HEK293 (cell line): ENCODE measurements around the gene LTBP1.
A peak's percentile ranks its signal among the peaks of the same experiment; 100 is the strongest.

Source experiments
- CTCF ChIA-PET: fragments of 350-600 bp; formaldehyde crosslinking; extraction: SDS; loops from one replicate; lab custom pipeline; 2021; ENCODE audit warnings: antibody characterized with exemption; lab: Yijun Ruan, JAX
- POLR2A ChIA-PET: fragments of 300-600 bp; formaldehyde crosslinking; extraction: SDS; loops from one replicate; lab custom pipeline; 2020; ENCODE audit warnings: antibody characterized with exemption, inconsistent platforms; lab: Yijun Ruan, JAX
- H3K27ac ChIP-seq: fragments of 200-500 bp; sonication (Bioruptor generic); 2 replicates; pipeline ENCODE4 v1.5.1; 2014; ENCODE audit warnings: low read depth, low read length, control low read depth, inconsistent platforms; ENCODE audit errors: extremely low read depth
- H3K36me3 ChIP-seq, 2 experiments: fragments of 200-500 bp in 1 of 2; sonication (Bioruptor generic) in 1 of 2; 1 replicate in 1 of 2; 2 replicates in 1 of 2; pipeline ENCODE4 v1.5.1; 2014 to 2017; ENCODE audit warnings: inconsistent platforms in 2 of 2, low read length in 2 of 2; ENCODE audit not compliant: control insufficient read depth in 2 of 2, insufficient read depth in 1 of 2
- H3K4me1 ChIP-seq: fragments of 200-500 bp; sonication (Bioruptor generic); 2 replicates; pipeline ENCODE4 v1.5.1; 2014; ENCODE audit warnings: mild to moderate bottlenecking, low read length, inconsistent platforms; ENCODE audit not compliant: control insufficient read depth, insufficient read depth
- H3K4me3 ChIP-seq: 2 replicates; pipeline ENCODE4 v1.5.1; 2011; ENCODE audit warnings: low read depth, mild to moderate bottlenecking, control low read depth, low read length, moderate library complexity
- H3K9me3 ChIP-seq: fragments of 200-500 bp; sonication (Bioruptor generic); 2 replicates; pipeline ENCODE4 v1.5.1; 2014; ENCODE audit warnings: low read depth, low read length, inconsistent platforms; ENCODE audit not compliant: control insufficient read depth, insufficient read depth
- GFI1B ChIP-seq: fragments of 450-650 bp; formaldehyde crosslinking; IDR thresholded peaks from 2 replicates; pipeline ENCODE4 v1.5.1; 2016; ENCODE audit warnings: missing biosample characterization, missing genetic modification characterization
- HOXC10 ChIP-seq: sonication (generic); formaldehyde crosslinking; IDR thresholded peaks from 2 replicates; pipeline ENCODE4 v1.8.1; 2023; ENCODE audit warnings: mild to moderate bottlenecking, missing genetic modification reagents
- SP3 ChIP-seq: fragments of 450-650 bp; formaldehyde crosslinking; IDR thresholded peaks from 2 replicates; pipeline ENCODE4 v1.5.1; 2016; ENCODE audit warnings: missing biosample characterization, missing genetic modification characterization
- ZNF10 ChIP-seq: fragments of 450-650 bp; formaldehyde crosslinking; IDR thresholded peaks from 2 replicates; pipeline ENCODE4 v1.5.1; 2017; ENCODE audit warnings: missing biosample characterization, missing genetic modification characterization
- ZNF211 ChIP-seq: fragments of 450-650 bp; formaldehyde crosslinking; IDR thresholded peaks from 2 replicates; pipeline ENCODE4 v1.5.1; 2016; ENCODE audit warnings: low read depth, missing biosample characterization, missing genetic modification characterization
- ZNF26 ChIP-seq: fragments of 450-650 bp; formaldehyde crosslinking; IDR thresholded peaks from 2 replicates; pipeline ENCODE4 v1.5.1; 2016; ENCODE audit warnings: missing biosample characterization, missing genetic modification characterization
- ZNF266 ChIP-seq: fragments of 450-650 bp; formaldehyde crosslinking; IDR thresholded peaks from 2 replicates; pipeline ENCODE4 v1.5.1; 2016; ENCODE audit warnings: missing biosample characterization, missing genetic modification characterization, low read depth
- ZNF341 ChIP-seq: fragments of 450-650 bp; formaldehyde crosslinking; IDR thresholded peaks from 2 replicates; pipeline ENCODE4; 2016; ENCODE audit warnings: low read depth, missing biosample characterization, missing genetic modification characterization
- ZNF354C ChIP-seq: fragments of 450-650 bp; formaldehyde crosslinking; IDR thresholded peaks from 2 replicates; pipeline ENCODE4 v1.5.1; 2016; ENCODE audit warnings: missing biosample characterization, missing genetic modification characterization, low read depth, borderline replicate concordance
- ZNF366 ChIP-seq: fragments of 450-650 bp; formaldehyde crosslinking; conservative IDR thresholded peaks from 2 replicates; pipeline ENCODE4 v1.5.1; 2016; ENCODE audit warnings: missing biosample characterization, missing genetic modification characterization
- ZNF521 ChIP-seq: fragments of 450-650 bp; formaldehyde crosslinking; IDR thresholded peaks from 2 replicates; pipeline ENCODE4 v1.5.1; 2017; ENCODE audit warnings: missing biosample characterization, mild to moderate bottlenecking, missing genetic modification characterization
- ZNF548 ChIP-seq: fragments of 450-650 bp; formaldehyde crosslinking; IDR thresholded peaks from 2 replicates; pipeline ENCODE4 v1.5.1; 2016; ENCODE audit warnings: missing biosample characterization, missing genetic modification characterization
- ZNF560 ChIP-seq: fragments of 450-650 bp; formaldehyde crosslinking; IDR thresholded peaks from 2 replicates; pipeline ENCODE4 v1.5.1; 2017; ENCODE audit warnings: missing biosample characterization, missing genetic modification characterization, borderline replicate concordance
- ZNF623 ChIP-seq: fragments of 450-650 bp; formaldehyde crosslinking; IDR thresholded peaks from 2 replicates; pipeline ENCODE4 v1.5.1; 2016; ENCODE audit warnings: missing biosample characterization, missing genetic modification characterization
- ZNF654 ChIP-seq: fragments of 450-650 bp; formaldehyde crosslinking; IDR thresholded peaks from 2 replicates; pipeline ENCODE4 v1.5.1; 2016; ENCODE audit warnings: low read depth, missing biosample characterization, missing genetic modification characterization
- ZNF670 ChIP-seq: fragments of 450-650 bp; formaldehyde crosslinking; IDR thresholded peaks from 2 replicates; pipeline ENCODE4 v1.5.1; 2016; ENCODE audit warnings: missing biosample characterization, missing genetic modification characterization, low read depth
- ZNF704 ChIP-seq: fragments of 450-650 bp; formaldehyde crosslinking; IDR thresholded peaks from 2 replicates; pipeline ENCODE4 v1.5.1; 2016; ENCODE audit warnings: missing biosample characterization, missing genetic modification characterization
- TF ChIP-seq, protein P1 (sequence below): fragments of 450-650 bp; formaldehyde crosslinking; IDR thresholded peaks from 2 replicates; pipeline ENCODE4 v1.5.1; 2016; ENCODE audit warnings: missing biosample characterization, missing genetic modification characterization

Gene LTBP1

DNA sequence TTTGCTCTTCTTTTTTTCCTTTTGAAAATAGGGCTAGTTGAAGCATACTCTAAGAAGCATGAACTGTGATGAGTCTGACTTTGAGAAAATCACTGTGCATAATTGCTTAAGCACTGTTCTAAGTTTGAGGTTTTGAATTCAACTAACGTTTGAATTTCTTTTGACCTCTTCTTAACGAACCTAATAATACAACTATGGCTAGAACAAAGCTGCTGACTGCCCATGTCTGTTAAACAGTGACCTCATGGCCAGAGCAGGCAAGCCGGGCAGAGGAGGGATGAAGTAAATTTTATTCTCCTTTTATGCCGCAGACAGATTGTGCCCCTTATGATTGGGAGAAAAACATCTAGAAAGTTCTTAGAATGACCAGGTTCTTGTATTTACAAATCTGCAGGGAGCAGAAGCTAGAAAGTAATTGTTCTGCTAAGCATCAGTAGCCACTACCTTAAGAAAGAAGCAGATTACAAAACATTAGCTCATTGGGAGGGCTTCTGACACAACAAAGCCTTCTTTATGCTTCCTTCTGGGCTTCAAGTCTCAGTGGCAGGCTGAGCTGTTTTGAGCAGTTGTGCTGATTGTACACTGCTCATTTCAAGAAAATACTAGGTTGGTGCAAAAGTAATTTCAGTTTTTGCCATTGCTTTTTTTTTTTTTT is 431.9 kb downstream of the LTBP1 start:
- CTCF ChIA-PET: interaction anchor here (0.7 kb wide), 1 partner anchor 21 kb away, joined by 3 read pairs; no protein-coding TSS in a partner anchor
- TF ChIP-seq HOXC10 (CRISPR knock-in tag): no peak
- no peak for TF ChIP-seq ZNF366 (tag by site-specific recombination)
- TF ChIP-seq ZNF26: no peak
- no peak for TF ChIP-seq ZNF10 (tag by site-specific recombination)
- TF ChIP-seq ZNF560 (tag by site-specific recombination): no peak
- TF ChIP-seq ZNF266 (tag by site-specific recombination): no peak
- no peak for TF ChIP-seq ZNF623 (tag by site-specific recombination)
- TF ChIP-seq ZNF341 (tag by site-specific recombination): no peak
- no peak for TF ChIP-seq ZNF704
- TF ChIP-seq ZNF670 (tag by site-specific recombination): no peak
- TF ChIP-seq ZNF211 (tag by site-specific recombination): no peak
- TF ChIP-seq ZNF548 (tag by site-specific recombination): no peak
- no peak for TF ChIP-seq SP3
- TF ChIP-seq, all 188 proteins: peak for 0
- Histone ChIP-seq H3K9me3 (no peaks in the 10 kb centered on the region), H3K36me3 (no peaks in the 10 kb centered on the region; a peak in 1 of 3 replicates), H3K4me1 (no peaks in the 10 kb centered on the region), H3K4me3 (no peak overlapping the region), H3K27ac (no peak overlapping the region)
- POLR2A ChIA-PET: interaction anchor here (0.7 kb wide), 4 partner anchors 31 to 1522 kb away, joined by 3 to 7 read pairs (median 4); no protein-coding TSS in a partner anchor

DNA sequence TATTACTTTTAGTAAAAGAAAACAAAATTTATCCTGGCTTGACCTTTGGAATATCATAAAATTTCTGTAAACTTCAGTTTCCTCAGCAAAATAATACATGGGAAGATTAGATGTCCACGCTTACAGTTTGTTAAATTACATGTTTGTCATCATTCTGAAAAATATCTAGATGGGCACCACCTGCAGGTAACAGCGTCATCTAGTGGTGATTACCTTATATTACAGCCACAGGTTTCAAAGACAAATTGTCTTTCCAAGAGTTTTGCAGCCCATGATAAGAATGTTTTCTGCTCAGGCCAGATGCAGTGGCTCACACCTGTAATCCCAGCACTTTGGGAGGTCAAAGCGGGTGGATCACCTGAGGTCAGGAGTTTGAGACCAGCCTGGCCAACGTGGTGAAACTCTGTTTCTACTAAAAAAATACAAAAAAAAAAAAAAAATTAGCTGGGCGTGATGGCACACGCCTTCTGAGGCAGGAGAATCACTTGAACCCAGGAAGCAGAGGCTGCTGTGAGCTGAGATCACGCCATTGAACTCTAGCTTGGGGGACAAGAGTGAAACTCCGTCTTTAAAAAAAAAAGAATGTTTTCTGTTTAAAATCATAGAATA is 433.4 kb downstream of the LTBP1 start:
- no peaks in the 10 kb centered on the region for H3K9me3 ChIP-seq
- no peak overlapping the region for H3K4me3 ChIP-seq
- no peaks in the 10 kb centered on the region for H3K4me1 ChIP-seq
- H3K27ac ChIP-seq: no peak overlapping the region
- POLR2A ChIA-PET: no interaction called here
- TF ChIP-seq GFI1B (tag by site-specific recombination): no peak
- peak; percentile 26 for TF ChIP-seq ZNF654
- no peak for TF ChIP-seq ZNF354C (tag by site-specific recombination)
- TF ChIP-seq ZNF521 (tag by site-specific recombination): no peak
- TF ChIP-seq, protein P1, sequence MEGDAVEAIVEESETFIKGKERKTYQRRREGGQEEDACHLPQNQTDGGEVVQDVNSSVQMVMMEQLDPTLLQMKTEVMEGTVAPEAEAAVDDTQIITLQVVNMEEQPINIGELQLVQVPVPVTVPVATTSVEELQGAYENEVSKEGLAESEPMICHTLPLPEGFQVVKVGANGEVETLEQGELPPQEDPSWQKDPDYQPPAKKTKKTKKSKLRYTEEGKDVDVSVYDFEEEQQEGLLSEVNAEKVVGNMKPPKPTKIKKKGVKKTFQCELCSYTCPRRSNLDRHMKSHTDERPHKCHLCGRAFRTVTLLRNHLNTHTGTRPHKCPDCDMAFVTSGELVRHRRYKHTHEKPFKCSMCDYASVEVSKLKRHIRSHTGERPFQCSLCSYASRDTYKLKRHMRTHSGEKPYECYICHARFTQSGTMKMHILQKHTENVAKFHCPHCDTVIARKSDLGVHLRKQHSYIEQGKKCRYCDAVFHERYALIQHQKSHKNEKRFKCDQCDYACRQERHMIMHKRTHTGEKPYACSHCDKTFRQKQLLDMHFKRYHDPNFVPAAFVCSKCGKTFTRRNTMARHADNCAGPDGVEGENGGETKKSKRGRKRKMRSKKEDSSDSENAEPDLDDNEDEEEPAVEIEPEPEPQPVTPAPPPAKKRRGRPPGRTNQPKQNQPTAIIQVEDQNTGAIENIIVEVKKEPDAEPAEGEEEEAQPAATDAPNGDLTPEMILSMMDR: peak; percentile 51
- H3K36me3 ChIP-seq: no peaks in the 10 kb centered on the region; a peak in 1 of 3 replicates
- CTCF ChIA-PET: interaction anchor here (0.6 to 2.9 kb wide), 28 partner anchors 8 to 1583 kb away, joined by 3 to 18 read pairs (median 3); no protein-coding TSS in a partner anchor
